Left hindlimb (tissue), 1 donor: ENCODE results near the gene METTL26.

ENCODE experiments used
- DNase-seq: peaks from one replicate; pipeline ENCODE4 v3.0.0-alpha.2; 2018

The METTL26 gene

GRCh38 chr16:637081-638018, 1.2 kb upstream of the METTL26 start:
- peak; percentile 95 for DNase-seq

- DNase-seq, result no peak
Measured at GRCh38 chr16:635573-636205, 416 bp downstream of the METTL26 start.

GRCh38 chr16:634996-635395, 1.1 kb downstream of the METTL26 start:
- no peak for DNase-seq

GRCh38 chr16:634051-634670, 1.9 kb downstream of the METTL26 start:
- DNase-seq, result no peak

GRCh38 chr16:633336-634050, 2.6 kb downstream of the METTL26 start:
- DNase-seq, result no peak

- DNase-seq, result no peak
Measured at GRCh38 chr16:632486-633335, 3.4 kb downstream of the METTL26 start.

- no peak for DNase-seq
Measured at GRCh38 chr16:631808-632358, 4.2 kb downstream of the METTL26 start.

GRCh38 chr16:630815-631405, 5.2 kb downstream of the METTL26 start, which contains the start of gene WFIKKN1:
Gene WFIKKN1 (plus strand): TSS chr16:630985. CDS start chr16:631254, 269 bp downstream.
- DNase-seq, result no peak

- DNase-seq, result no peak
Measured at GRCh38 chr16:630249-630814, 5.8 kb downstream of the METTL26 start.

- no peak for DNase-seq
Measured at GRCh38 chr16:629833-630248, 6.3 kb downstream of the METTL26 start.

- no peak for DNase-seq
Measured at GRCh38 chr16:629185-629832, 6.8 kb downstream of the METTL26 start.

- no peak for DNase-seq
Measured at GRCh38 chr16:628321-629061, 7.6 kb downstream of the METTL26 start.

- no peak for DNase-seq
Measured at GRCh38 chr16:627454-628239, 8.5 kb downstream of the METTL26 start.

- no peak for DNase-seq
Measured at GRCh38 chr16:626787-627453, 9.2 kb downstream of the METTL26 start.

GRCh38 chr16:625977-626765, 9.9 kb downstream of the METTL26 start:
- no peak for DNase-seq

GRCh38 chr16:625117-625976, 10.8 kb downstream of the METTL26 start:
- no peak for DNase-seq
